Stimulated activated CD8-positive, alpha-beta memory T cell treated with anti-CD3 and anti-CD28 coated beads, Interleukin-15, amount 100 ng/mL, for 1 hour (primary cell): ENCODE measurements around the gene SLC9B1.

Experiments
- DNase-seq: peaks from one replicate; pipeline ENCODE4 v3.0.0-alpha.2; 2020; ENCODE audit warnings: low read depth

The SLC9B1 gene

GRCh38 chr4:103019308-103020124 lies at the start of gene SLC9B1:
SLC9B1 (minus strand) TSS chr4:103019705; CDS start chr4:102991711, 27,994 bp downstream.
- DNase-seq, result peak; percentile 87

GRCh38 chr4:103067841-103068547 lies 48.5 kb upstream of the SLC9B1 start:
- no peak for DNase-seq

GRCh38 chr4:103060453-103061148 lies 41.1 kb upstream of the SLC9B1 start:
- DNase-seq, result no peak

- DNase-seq, result no peak
These were observed 34.5 kb upstream of the SLC9B1 start for GRCh38 chr4:103054030-103054429.

- no peak for DNase-seq
These were observed 33.3 kb upstream of the SLC9B1 start for GRCh38 chr4:103052779-103053178.

GRCh38 chr4:103052145-103052544 lies 32.6 kb upstream of the SLC9B1 start:
- DNase-seq, result no peak

- no peak for DNase-seq
These were observed 31.4 kb upstream of the SLC9B1 start for GRCh38 chr4:103050736-103051436.

GRCh38 chr4:103046416-103047290 lies 27.1 kb upstream of the SLC9B1 start:
- peak; percentile 1 for DNase-seq

GRCh38 chr4:103044183-103044582 lies 24.7 kb upstream of the SLC9B1 start:
- no peak for DNase-seq

GRCh38 chr4:103036169-103036568 lies 16.7 kb upstream of the SLC9B1 start:
- DNase-seq, result no peak

GRCh38 chr4:103032574-103032973 lies 13.1 kb upstream of the SLC9B1 start:
- no peak for DNase-seq

- DNase-seq, result no peak
These were observed 11.3 kb upstream of the SLC9B1 start for GRCh38 chr4:103030791-103031190.

- DNase-seq, result no peak
These were observed 9.8 kb upstream of the SLC9B1 start for GRCh38 chr4:103029300-103029699.

GRCh38 chr4:103026868-103027267 lies 7.4 kb upstream of the SLC9B1 start:
- no peak for DNase-seq

GRCh38 chr4:103024996-103025395 lies 5.5 kb upstream of the SLC9B1 start:
- DNase-seq, result no peak

GRCh38 chr4:103021120-103021519 lies 1.6 kb upstream of the SLC9B1 start:
- DNase-seq, result no peak

GRCh38 chr4:103018391-103019307 lies 856 bp downstream of the SLC9B1 start:
- no peak for DNase-seq

- DNase-seq, result no peak
These were observed 7.0 kb downstream of the SLC9B1 start for GRCh38 chr4:103012551-103012950.

GRCh38 chr4:103012060-103012459 lies 7.4 kb downstream of the SLC9B1 start:
- DNase-seq, result no peak
